Glomerular visceral epithelial cell (primary cell): Measurements from ENCODE around the gene TNFRSF14.

ENCODE experiments used
- DNase-seq: peaks from one replicate; pipeline ENCODE4 v3.0.0-alpha.2; 2016; ENCODE audit errors: extremely low spot score

Gene TNFRSF14

DNA sequence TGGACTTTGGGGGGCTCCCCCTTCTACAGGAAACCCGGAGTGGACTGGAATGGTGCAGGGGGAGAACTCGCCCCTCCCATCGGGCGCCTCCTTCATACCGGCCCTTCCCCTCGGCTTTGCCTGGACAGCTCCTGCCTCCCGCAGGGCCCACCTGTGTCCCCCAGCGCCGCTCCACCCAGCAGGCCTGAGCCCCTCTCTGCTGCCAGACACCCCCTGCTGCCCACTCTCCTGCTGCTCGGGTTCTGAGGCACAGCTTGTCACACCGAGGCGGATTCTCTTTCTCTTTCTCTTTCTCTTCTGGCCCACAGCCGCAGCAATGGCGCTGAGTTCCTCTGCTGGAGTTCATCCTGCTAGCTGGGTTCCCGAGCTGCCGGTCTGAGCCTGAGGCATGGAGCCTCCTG, at the start of gene TNFRSF14:
TSS of gene TNFRSF14 (plus strand) at position 95 of the 401 bp plus-strand sequence. CDS start at position 389, 294 bp downstream.
- peak; percentile 54 for DNase-seq

DNA sequence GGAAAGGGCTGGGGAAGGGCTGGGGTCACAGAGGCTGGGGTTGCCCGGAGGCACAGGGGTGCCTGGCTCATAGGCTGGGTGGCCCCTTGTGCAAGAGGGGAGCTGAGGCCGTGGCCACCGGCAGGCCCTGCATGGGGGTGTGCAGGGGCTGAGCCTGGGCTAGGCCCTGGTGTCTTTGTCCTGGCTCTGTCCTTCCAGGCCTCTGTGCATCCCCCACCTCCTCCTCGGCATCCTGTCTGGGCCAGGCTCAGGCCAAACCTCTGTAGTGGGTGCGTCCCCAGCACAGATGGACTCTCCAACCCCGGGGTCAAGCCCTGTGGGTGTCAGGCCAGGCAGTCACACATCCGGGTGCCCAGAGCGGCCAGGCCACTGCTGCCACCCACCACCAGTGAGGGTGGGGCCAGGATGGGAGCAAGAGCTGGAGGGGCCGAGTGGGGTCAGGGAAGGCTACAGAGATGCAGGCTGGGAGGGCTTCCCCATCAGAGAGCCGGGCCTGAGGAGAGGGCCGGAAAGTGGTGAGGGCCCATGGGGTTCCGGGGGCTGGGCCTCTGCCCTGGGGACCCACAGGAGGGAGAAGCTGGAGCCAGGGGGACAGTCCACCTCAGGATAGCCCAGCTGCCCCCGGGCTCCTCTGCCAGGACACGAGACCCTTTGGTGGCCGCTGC, 49.1 kb upstream of the TNFRSF14 start:
- no peak for DNase-seq

DNA sequence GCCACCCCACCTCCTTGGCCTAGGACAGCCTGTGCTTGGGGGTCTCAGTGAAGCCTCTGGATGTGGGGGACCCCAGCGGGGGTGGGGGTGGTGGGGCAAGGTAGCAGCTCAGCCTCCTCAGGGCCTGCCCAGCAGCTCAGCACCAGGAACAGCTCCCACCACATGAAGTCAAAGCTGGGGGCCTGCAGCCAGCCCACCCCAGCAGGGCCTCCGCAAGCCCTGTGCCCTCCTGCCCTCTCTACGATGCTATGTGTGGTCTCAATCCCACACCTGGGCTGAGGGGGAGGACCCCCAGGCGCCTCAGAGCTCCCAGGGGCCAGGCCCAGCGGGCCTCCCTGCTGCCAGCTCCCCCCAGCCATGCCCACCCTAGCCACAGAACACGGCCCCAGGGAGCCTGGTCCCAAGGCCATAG, 48.4 kb upstream of the TNFRSF14 start:
- no peak for DNase-seq

DNA sequence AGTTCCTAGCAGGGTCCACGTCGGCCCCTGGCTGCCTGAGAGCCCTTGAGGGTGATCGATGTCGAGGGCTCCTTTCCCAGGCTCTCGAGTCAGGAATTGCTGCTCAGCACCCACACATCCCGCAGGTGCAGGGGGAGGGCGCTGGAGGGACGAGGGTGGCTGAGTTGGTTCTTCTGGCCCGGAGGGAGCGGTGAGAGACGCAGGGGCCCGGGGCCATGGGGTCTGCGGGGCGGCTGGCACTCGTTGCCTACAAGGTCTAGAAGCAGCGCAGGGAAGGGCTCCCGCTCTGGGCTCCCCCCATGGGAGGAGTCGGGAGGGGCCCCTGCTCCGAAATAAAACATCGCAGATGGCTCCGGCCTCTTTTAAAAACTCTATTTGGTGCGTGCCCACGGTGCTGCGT, 48.0 kb upstream of the TNFRSF14 start:
- DNase-seq = no peak

DNA sequence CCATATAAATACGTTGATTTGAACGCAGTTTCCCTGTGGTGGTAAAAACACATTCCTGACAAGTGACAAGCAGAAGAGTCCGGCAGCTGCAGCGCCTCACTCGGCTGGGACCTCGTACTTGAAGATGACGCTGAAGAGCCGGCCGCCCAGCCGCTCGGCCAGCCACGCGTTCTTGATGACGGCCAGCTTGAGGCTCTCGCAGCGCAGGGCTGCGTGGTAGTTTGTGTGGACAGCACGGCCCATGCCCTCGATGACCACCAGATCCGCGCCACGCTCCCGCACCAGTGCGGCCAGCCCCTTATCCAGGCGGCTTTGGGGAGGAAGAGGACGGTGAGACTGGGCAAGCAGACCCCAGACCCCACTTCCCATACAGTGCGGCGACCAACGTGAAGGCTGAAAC, 47.4 kb upstream of the TNFRSF14 start:
- DNase-seq = no peak

- DNase-seq = no peak
Measured at GRCh38 chr1:2509589-2509988, 46.6 kb upstream of the TNFRSF14 start.

GRCh38 chr1:2510366-2511155, 45.6 kb upstream of the TNFRSF14 start:
- DNase-seq = no peak

DNA sequence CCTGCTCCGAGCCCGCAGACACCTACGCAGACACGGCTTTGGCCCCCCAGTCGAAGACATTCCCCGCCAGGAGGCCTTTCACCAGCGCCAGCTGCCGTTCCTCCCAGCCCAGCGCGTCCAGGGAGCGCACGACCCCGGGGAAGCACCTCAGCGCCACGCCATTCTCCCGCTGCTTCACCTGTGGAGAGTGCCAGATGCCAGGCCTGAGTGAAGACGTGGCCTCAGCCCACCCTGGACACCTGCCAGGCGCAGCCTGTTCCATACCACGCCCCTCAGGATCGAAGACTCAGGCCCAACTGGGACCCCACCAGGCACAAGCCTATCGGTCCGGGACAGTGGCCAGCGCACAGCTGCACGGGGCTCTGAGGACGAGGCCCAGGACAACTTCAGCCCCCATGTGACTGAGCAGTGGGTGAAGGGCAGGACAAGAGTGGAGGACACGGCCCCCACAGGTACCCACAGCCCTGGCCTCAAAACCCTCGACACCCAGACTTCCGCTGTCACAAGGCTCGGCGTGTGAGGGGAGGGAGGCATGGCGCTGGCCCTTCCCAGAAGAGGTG, 43.2 kb upstream of the TNFRSF14 start:
- no peak for DNase-seq

- DNase-seq = no peak
Measured at GRCh38 chr1:2513939-2514652, 42.1 kb upstream of the TNFRSF14 start.

DNA sequence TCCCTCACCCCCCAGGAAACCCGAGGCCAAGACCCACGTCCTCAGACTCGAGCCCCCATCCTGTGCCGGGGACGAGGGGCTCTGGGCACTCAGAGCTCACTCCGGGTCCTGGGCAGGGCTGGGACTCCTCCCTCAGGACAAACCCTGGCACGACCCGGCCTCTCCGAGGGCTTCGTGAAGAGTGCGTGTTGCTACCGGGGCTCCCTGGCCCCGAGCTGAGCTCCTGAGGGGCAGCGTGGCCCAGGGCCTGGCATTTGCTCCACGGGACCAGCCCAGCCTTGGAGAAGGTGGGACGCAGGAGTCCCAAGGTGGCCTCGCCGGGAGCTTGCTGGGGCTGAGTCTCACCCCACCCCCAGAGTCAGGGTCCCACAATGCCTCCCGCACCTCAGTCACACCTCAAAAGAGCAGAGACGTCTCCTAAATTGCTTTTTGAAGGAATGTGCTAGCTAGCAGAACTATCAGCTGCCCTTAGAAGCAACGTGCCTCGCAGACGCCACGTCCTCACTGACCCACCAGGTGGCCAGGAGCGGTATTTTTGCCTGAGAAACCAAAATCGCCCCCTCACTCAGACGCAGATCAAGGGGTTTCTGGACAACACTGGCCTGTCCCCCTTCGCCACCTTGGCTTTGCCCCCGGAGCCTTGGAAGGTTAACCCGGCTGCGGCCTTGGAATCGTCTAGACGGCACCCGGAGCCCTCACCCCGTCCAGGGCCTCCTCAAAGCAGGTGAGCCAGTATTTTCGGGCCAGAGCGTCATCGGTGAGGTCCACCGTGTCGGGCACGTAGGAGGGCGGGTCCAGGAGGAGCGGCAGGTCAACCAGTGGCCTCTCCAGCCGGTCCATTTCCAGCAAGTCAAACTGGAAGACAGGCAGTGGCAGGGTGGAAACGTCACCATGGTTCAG, 41.1 kb upstream of the TNFRSF14 start:
- DNase-seq = no peak

DNA sequence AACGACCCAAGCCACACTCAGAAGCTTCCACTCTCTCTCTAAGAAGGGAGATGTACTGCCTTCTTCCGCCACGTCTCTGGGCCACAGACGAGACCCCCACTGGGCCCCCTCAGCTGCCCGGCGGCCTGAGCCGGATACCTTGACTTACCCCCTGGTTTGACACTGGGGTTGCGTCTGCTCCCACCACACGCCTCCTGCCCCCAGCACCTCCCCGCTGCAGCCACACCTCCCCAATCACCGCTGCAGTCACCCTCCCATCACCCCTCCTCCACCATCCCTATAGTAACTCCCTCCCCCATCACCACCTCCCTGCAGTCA, 40.4 kb upstream of the TNFRSF14 start:
- no peak for DNase-seq

DNA sequence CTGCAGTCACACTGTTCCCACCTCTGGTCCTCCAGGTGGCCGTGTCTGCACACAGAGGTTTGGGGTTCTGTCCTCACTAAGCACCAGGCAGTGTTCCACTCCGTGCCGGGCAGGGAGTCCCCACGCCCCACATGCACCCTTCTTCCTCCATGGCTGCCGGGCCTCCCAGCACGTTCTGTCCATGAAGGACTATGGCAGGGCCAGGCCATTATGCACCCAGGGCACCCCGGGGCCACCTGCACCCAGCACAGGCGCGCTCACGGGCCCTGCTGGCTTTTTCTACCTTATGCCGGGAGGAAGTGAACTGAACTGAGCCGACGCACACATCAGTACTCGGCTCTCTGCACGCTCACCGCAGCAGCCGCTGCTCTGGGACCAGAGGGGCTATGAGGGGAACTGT, 40.0 kb upstream of the TNFRSF14 start:
- DNase-seq = no peak

DNA sequence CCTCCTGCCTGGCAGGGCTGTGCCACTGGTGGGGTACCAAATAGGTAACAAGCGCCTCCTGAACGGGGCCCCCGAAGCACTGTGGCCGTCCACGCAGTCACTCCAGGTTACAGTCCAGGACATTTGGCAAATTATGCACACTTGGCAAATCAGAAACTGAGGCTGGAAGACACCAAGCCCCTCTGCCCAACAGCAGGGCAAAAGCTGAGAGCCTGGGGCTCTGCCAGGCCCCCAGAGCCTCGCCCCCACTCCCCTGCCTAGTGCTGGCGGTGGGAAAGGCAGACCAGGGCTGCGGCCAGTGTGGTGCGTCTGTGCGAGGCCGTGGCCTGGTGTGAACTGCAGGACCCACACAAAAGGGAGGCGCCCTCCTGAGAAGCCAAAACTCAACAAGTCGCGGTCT, 39.2 kb upstream of the TNFRSF14 start:
- no peak for DNase-seq

DNA sequence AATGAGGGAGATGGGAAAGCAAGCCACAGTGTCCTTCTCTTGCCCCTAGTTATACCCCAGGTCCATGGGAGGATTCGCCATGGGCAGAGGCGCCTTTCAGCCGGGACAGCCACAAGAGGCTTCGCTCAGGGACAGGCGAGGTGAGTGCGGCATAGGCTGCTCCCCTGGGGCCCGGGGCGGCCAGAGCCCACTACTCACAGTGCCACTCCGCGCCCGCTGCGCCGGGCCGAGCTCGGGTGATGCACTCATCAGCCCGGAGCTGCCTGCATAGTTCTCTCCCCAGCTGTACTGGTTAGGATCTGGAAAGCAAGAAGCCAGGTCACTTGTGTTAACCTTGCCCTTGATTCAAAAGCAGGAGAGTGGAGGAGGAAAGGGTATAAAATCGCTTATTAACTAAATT, 38.2 kb upstream of the TNFRSF14 start:
- no peak for DNase-seq

GRCh38 chr1:2518528-2518927, 37.6 kb upstream of the TNFRSF14 start:
- no peak for DNase-seq

GRCh38 chr1:2519029-2519685, 37.0 kb upstream of the TNFRSF14 start:
- no peak for DNase-seq

- no peak for DNase-seq
Measured at GRCh38 chr1:2519729-2520128, 36.4 kb upstream of the TNFRSF14 start.

- DNase-seq = no peak
Measured at GRCh38 chr1:2520206-2520605, 36.0 kb upstream of the TNFRSF14 start.

- no peak for DNase-seq
Measured at GRCh38 chr1:2520806-2521205, 35.4 kb upstream of the TNFRSF14 start.

DNA sequence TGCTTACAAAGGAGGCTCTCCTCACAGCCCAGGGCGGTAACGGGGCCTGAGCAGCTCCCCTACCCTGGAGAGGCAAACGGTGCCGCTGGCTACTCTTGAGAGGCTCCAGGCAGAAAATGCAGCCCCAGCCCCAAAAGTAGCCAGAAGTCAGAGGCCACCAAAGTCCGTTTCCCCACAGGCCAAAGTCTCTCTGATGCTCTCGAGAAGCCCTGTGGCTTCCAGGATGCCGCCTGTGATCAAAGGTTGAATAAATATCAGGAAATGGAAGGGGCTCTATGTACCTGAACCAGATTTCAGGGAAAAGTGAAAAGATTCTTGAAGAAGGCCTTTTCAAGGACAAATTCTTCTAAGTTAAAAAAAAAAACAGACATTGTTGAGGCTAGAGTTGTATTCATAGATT, 33.9 kb upstream of the TNFRSF14 start:
- DNase-seq = no peak
